Memory B cell (primary cell): ENCODE measurements around the gene MYDGF.

Source experiments
- ATAC-seq: fragments of 150-1000 bp; cut with Tn5 transposase; 2 replicates; pipeline ENCODE4 v1.10.0; 2021; ENCODE audit warnings: low read depth, mild to moderate bottlenecking, moderate library complexity
- DNase-seq, 2 donors: peaks; one replicate each; pipeline ENCODE4 v3.0.0; 2022; ENCODE audit warnings: low spot score in 2 of 2
- H3K27ac Mint-ChIP-seq: one replicate; pipeline ENCODE4 v1.8.0; 2022; ENCODE audit warnings: mild to moderate bottlenecking, moderate library complexity, mixed read lengths
- H3K27me3 Mint-ChIP-seq: one replicate; pipeline ENCODE4 v1.8.0; 2022; ENCODE audit warnings: mixed read lengths
- H3K36me3 Mint-ChIP-seq: one replicate; pipeline ENCODE4 v1.8.0; 2022; ENCODE audit warnings: mild to moderate bottlenecking, mixed read lengths
- H3K4me1 Mint-ChIP-seq: one replicate; pipeline ENCODE4 v1.8.0; 2022; ENCODE audit warnings: mixed read lengths
- H3K4me3 Mint-ChIP-seq: one replicate; pipeline ENCODE4 v1.8.0; 2022; ENCODE audit warnings: mild to moderate bottlenecking, moderate library complexity, mixed read lengths
- H3K9me3 Mint-ChIP-seq: one replicate; pipeline ENCODE4 v1.8.0; 2022; ENCODE audit warnings: mixed read lengths

The MYDGF gene

DNA sequence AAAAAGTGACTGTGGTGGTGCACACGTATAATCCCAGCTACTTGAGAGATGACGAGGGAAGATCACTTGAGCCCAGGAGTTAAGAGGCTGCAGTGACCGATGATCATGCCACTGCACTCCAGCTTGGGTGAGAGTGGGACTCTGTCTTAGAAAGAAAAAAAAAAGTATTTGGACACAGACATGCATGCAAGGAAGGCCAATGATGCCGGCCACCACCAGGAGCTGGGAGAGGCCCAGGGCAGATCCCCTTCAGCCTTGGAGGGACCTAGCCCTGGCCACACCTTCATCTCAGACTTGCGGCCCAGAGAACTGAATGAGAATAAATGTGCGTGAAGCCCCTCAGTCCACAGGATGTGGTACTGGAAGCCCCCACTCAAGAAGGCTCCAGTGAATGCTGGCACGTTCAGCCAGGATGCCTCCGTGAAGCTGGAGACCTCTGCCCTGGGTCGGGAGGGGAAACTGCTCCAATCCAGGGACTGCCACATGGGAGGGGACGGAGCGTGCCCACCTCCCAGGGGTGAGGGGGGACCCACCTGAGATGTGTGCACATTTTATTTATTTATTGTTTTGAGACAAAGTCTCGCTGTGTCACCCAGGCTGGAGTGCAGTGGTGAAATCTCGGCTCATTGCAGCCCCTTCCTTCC lies 16.2 kb downstream of the MYDGF start:
- no peak overlapping the region for H3K27ac Mint-ChIP-seq
- no peaks in the 10 kb centered on the region for H3K27me3 Mint-ChIP-seq
- H3K9me3 Mint-ChIP-seq, result no peaks in the 10 kb centered on the region
- no peak overlapping the region for H3K4me3 Mint-ChIP-seq
- H3K36me3 Mint-ChIP-seq, result peaks cover 7% of the 10 kb centered on the region
- ATAC-seq (no peak), DNase-seq (no peak)
- peaks cover 7% of the 10 kb centered on the region for H3K4me1 Mint-ChIP-seq

DNA sequence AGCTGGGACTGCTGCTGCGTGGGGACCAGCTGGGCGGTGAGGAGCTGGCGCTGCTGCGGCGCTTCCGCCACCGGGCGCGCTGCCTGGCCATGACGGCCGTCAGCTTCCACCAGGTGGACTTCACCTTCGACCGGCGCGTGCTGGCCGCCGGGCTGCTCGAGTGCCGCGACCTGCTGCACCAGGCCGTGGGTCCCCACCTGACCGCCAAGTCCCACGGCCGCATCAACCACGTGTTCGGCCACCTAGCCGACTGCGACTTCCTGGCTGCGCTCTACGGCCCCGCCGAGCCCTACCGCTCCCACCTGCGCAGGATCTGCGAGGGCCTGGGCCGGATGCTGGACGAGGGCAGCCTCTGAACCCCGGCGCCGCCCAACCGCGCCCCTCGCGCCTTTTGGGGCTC lies 18.1 kb downstream of the MYDGF start:
- H3K36me3 Mint-ChIP-seq, result peaks cover 7% of the 10 kb centered on the region

DNA sequence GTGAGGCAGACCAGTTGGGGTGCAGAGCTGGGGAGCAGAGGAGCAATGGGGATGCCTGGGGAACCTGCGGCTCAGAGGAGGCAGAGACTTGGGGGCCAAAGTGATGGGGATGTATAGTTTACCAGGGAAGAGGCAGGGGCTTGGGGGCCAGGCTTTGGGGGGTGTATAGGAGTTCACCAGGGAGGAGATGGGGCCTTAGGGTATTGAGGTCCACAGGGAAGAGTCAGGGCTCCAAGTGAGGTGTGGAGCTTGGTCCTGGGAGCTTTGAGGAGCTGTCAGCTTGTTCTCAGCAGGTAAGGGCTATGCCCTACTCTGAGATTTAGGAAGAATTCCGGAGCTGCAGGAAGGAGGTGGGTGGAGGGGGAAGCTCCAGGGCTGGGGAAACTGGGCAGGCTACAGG lies 20.0 kb downstream of the MYDGF start:
- H3K27ac Mint-ChIP-seq, result peak overlapping the region; percentile 28
- peaks cover 18% of the 10 kb centered on the region for H3K4me1 Mint-ChIP-seq
- DNase-seq (no peak), ATAC-seq (no peak)
- H3K36me3 Mint-ChIP-seq, result peaks cover 11% of the 10 kb centered on the region
- H3K27me3 Mint-ChIP-seq, result no peaks in the 10 kb centered on the region
- H3K4me3 Mint-ChIP-seq, result no peak overlapping the region
- H3K9me3 Mint-ChIP-seq, result no peaks in the 10 kb centered on the region

More for the DNA sequence above, 18.1 kb downstream of the MYDGF start:
- DNase-seq (no peak), ATAC-seq (no peak)
- peaks cover 13% of the 10 kb centered on the region for H3K4me1 Mint-ChIP-seq
- H3K9me3 Mint-ChIP-seq, result no peaks in the 10 kb centered on the region
- no peaks in the 10 kb centered on the region for H3K27me3 Mint-ChIP-seq
- H3K4me3 Mint-ChIP-seq, result no peak overlapping the region
- no peak overlapping the region for H3K27ac Mint-ChIP-seq

DNA sequence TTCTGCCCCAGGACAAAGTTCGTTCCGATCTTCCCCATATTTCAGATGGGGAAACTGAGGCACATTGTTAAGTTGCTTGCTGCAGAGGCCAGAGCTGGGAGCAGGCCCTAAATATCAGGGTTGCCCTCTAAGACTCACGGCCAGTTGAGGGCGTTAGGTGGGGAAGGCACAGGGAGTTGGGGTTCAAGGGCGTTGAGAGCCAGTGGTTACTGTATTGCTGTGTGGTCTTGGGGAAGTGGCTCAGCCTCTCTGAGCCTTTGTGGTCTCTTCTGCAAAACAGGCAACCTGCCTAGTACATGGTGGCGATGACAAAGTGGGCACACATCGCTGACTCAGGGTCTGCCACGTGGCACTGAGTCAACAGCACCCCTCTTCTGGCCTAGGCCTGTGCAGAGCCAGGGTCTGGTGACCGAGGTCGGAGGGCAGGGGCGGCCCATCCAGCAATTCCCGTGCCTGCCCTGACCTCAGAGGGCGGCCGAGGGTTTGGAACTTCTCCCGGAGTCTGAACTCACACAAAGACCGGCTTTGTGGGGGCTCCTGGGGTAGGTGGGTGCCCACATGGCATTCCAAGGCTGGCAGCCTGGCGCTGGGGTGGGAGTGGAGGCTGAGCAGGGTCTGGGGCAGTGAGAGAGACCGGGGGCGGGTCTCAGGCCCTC lies 20.6 kb downstream of the MYDGF start:
- peaks cover 15% of the 10 kb centered on the region for H3K4me1 Mint-ChIP-seq
- H3K4me3 Mint-ChIP-seq, result no peak overlapping the region
- H3K27me3 Mint-ChIP-seq, result no peaks in the 10 kb centered on the region
- H3K36me3 Mint-ChIP-seq, result peaks cover 6% of the 10 kb centered on the region
- ATAC-seq (no peak), DNase-seq (no peak)
- H3K27ac Mint-ChIP-seq, result peak overlapping the region; percentile 28
- no peaks in the 10 kb centered on the region for H3K9me3 Mint-ChIP-seq

DNA sequence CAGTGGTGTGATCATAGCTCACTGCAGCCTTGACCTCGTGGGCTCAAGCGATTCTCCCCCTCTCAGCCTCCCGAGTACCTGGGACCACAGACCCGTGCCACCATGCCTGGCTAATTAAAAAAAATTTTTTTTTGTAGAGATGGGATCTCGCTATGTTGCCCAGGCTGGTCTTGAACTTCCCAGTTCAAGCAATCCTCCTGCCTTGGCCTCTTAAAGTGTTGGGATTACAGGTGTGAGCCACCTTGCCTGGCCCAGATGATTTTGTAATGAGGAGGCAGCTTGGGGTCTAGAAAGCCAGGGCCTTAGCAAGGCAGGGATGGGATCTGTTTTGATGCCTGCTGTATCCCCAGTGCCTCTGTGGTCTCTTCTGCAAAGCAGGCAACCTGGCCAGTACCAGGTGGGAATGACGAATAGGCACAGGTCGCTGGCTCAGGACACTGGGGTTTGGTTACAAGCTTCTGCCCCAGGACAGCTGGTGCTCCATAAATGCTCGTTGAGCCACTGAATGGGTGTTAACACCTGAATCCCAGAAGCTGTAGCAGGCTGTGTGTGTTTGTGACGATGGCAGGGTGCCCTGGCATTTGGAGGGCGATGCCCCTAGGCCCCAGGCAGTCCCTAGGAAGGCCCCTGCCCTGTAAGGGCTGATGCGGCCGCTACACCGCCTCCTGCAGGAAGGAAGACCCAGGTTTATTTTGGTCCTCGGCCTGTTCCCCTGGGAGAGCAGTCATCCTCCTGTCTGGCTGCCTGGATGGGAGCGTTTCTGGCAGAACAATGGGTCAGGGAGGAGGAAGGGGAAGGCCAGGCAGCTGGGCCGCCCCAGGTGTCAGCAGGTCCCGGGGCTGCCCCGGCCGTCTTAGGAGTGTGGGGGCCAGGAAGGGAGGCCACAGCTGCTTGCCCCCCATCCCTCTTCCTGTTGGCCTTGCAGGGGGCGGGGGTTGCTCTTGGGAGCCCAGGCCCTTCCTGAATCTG lies 22.2 kb downstream of the MYDGF start:
- Mint-ChIP-seq H3K4me1 (peaks cover 13% of the 10 kb centered on the region), H3K36me3 (peaks cover 5% of the 10 kb centered on the region), H3K9me3 (no peaks in the 10 kb centered on the region), H3K27ac (peak overlapping the region; percentile 60), H3K27me3 (no peaks in the 10 kb centered on the region), H3K4me3 (peak overlapping the region; percentile 51)
- ATAC-seq (no peak), DNase-seq (no peak)

DNA sequence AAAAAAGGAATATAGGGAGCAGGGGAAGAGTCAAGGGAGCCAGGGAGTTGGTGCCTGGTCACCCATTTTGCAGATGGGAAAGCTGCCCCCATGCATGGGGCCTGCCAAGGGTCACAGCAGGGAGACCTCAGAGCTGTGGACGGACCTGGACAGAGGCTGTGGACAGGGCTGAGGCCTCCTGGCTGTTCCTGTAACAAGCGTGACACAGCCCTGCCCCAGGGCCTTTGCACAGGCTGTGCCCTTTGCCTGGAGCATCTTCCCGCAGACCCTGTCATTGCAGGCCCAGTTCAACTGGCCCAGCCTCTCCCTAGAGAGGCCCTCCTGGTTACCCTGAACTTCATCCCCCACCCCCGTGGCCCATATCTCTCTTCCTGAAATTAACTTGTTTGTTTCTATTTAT lies 24.4 kb downstream of the MYDGF start:
- Mint-ChIP-seq H3K36me3 (peaks cover 8% of the 10 kb centered on the region), H3K4me1 (peaks cover 23% of the 10 kb centered on the region), H3K4me3 (no peak overlapping the region), H3K27ac (no peak overlapping the region), H3K27me3 (no peaks in the 10 kb centered on the region), H3K9me3 (no peaks in the 10 kb centered on the region)
- ATAC-seq, result no peak
- DNase-seq, result no peak

DNA sequence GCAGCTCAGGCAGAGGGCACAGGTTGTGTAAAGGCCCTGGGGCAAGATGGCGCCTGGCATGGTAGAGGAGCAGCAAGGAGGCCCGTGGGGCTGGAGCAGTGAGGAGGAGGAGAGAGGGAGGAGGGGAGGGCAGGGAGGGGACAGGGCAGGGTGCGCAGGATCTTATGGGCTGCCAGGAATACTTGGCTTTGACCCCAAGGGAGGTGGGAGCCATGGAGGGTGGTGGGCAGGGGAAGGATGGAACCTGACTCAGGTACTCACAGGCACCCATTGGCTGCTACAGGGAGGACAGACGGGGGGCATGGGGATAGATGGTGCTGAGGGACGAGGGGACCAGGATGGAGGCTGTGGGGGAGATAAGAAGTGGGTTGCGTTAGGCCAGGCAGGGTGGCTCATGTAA lies 27.5 kb downstream of the MYDGF start:
- Mint-ChIP-seq H3K27me3 (no peaks in the 10 kb centered on the region), H3K4me1 (peaks cover 23% of the 10 kb centered on the region), H3K27ac (peak overlapping the region; percentile 79), H3K9me3 (no peaks in the 10 kb centered on the region), H3K36me3 (peaks cover 8% of the 10 kb centered on the region), H3K4me3 (peak overlapping the region; percentile 47)
- ATAC-seq (no peak), DNase-seq (no peak)

DNA sequence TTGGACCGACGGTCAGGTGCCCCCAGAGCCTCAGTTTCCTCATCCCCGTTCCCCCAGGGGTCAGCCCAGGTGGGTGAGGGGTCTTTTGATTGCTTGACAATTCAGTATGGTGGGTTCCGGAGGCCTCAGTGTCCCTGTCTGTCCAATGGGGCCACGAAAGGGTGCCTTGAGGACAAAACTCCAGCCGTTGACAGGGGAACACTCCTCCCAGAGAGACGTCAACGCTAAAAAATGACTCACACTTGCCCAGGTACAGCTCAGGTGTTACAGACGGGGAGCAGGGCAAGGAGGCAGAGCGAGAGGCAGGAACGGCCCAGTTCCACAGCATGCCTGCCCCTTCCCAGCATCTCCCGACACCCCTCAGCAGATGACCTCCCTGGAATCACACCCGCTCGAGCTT lies 29.0 kb downstream of the MYDGF start:
- Mint-ChIP-seq H3K4me1 (peaks cover 20% of the 10 kb centered on the region), H3K4me3 (peak overlapping the region; percentile 64), H3K27ac (no peak overlapping the region), H3K9me3 (no peaks in the 10 kb centered on the region), H3K27me3 (no peaks in the 10 kb centered on the region), H3K36me3 (peaks cover 4% of the 10 kb centered on the region)
- no peak for ATAC-seq
- DNase-seq, result no peak

DNA sequence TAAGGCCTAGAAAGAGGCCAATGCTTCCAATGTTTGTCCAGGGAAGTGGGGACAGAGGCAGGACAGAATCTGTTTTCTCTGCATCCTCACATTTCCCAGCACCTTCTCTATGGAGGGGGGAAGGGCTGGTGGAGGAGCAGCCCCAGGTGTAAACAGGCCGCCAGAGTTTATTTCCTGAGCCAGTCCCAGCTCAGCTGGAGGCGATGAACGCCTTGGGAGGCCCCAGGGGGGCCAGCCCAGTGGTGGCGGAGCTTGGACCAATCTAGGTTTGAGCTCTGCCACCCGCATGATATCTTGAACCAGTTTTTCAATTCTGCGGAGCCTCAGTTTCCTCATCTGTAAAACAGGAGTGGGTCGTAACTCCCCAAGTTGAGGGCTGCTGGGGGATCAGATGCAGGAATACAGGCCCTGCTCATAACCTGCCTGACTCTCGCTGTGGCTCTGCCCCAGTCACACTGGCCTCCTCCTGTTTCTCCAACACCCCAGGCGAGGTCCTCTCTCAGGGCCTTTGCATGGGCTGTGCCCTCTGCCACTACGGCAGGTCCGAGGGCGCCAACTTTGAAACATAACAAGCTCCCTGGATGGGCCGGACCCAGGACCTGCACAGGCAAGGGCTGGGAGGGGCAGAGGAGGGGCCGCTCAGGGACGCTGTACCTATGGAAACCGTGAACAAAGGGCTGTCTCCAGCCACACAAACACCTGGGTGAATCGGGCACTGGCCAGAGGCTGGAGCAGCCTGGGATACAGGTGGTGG lies 29.7 kb downstream of the MYDGF start:
- H3K9me3 Mint-ChIP-seq, result no peaks in the 10 kb centered on the region
- peaks cover 2% of the 10 kb centered on the region for H3K36me3 Mint-ChIP-seq
- no peaks in the 10 kb centered on the region for H3K27me3 Mint-ChIP-seq
- H3K27ac Mint-ChIP-seq, result peak overlapping the region; percentile 83
- DNase-seq, result no peak
- ATAC-seq, result no peak
- H3K4me1 Mint-ChIP-seq, result peaks cover 20% of the 10 kb centered on the region
- H3K4me3 Mint-ChIP-seq, result peak overlapping the region; percentile 100

DNA sequence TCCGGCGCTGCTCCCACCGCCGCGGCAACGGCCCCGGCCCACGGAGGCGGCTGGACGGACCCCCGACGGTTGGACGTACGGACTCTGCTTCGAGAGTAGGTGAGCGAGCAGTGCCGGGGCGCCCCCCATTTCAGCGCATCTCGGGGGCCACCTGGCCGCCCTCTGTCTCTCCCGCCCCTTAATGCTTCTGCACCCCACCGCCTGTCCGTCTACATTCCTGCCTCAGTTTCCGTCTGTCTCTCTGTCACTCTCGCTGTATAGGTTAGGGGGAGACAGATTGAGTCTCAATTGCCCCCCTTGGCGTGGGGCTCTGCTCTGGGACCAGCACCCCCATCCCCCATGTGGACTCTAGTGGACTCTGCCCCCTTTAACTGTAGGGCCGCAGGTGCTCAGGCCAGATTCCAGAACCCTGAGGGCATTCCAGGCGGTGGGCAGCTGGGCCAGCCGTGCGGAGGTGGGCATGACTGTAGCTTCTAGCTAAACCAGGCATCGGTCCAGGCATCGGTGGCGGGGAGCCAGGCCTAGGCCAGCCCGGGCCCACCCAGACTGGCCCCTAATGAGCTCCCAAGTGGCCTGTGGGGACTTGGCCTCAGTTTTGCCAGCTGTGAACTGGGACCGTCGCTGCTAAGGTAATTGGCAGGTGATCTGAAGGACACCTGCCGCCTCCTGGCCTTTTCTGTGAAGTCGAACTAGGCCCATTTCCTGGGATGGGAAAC lies 30.5 kb downstream of the MYDGF start:
- peak overlapping the region; percentile 100 for H3K4me3 Mint-ChIP-seq
- DNase-seq (no peak), ATAC-seq (peak; percentile 4)
- peak overlapping the region; percentile 83 for H3K27ac Mint-ChIP-seq
- peaks cover 2% of the 10 kb centered on the region for H3K36me3 Mint-ChIP-seq
- peaks cover 20% of the 10 kb centered on the region for H3K4me1 Mint-ChIP-seq
- H3K27me3 Mint-ChIP-seq, result no peaks in the 10 kb centered on the region
- no peaks in the 10 kb centered on the region for H3K9me3 Mint-ChIP-seq

DNA sequence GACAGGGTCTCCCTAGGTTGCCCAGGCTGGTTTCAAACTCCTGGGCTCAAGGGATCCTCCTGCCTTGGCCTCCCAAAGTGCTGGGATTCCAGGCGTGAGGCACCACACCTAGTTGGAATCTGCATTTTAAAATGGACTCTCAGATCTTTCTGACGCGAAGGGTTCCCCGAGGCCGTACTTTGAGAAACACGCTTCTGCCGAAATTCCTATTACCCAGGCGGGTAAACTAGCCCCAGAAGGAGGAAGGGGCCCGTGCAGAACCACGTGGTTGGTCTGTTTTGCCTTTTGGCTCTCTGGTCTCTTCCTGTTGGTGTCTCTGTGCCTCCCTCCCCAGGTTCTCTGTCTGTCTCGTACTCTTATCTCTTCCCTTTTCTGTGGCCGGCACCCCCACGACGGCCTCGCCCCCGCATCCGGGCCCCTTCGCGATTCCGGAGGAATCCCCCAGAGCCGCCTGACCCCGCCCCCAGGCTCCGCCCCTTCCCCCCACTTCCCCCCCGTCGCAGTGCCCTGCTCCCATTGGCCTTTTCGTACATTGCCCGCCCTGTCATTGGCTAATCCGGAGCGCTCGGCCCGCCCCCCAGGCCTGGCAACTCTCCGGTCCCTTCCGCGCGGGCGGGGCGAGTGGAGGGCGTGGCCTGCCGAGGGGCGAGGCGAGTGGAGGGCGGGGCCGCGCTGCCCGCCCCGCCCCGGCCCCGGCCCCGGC lies 31.2 kb downstream of the MYDGF start, which contains the start of gene TNFAIP8L1:
Gene TNFAIP8L1, plus strand, starts transcription at position 689 of the 703 bp plus-strand sequence. CDS start 12,354 bp downstream, outside the sequence.
- Mint-ChIP-seq H3K4me1 (peaks cover 20% of the 10 kb centered on the region), H3K36me3 (peaks cover 2% of the 10 kb centered on the region), H3K9me3 (no peaks in the 10 kb centered on the region), H3K4me3 (peak within 1 kb of the TSS; percentile 100), H3K27ac (peak within 1 kb of the TSS; percentile 94), H3K27me3 (no peaks in the 10 kb centered on the region)
- ATAC-seq (peak; percentile 87), DNase-seq (peak; percentile 98)

DNA sequence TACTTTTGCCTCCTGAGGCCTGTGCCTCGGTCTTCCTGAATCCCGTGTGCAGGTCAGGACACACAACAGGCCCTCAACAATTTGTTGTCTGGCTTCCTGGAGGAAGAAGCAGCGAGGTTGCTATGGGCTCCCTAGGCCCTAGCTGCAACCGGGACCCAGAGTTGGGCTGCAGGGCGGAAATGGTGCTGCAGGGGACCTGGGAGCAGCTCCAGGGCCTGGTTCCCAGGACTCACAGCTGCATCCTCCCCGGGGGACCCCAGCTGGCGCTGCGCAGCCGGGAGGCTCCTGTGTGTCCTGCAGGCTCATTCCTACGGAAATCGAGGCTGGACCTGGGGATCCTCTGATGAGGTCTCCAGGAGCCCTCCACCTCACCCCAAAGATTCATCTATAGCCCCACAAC lies 31.8 kb downstream of the MYDGF start:
- Mint-ChIP-seq H3K36me3 (peaks cover 2% of the 10 kb centered on the region), H3K4me1 (peaks cover 22% of the 10 kb centered on the region), H3K4me3 (peak overlapping the region; percentile 8), H3K27ac (peak overlapping the region; percentile 94), H3K27me3 (no peaks in the 10 kb centered on the region), H3K9me3 (no peaks in the 10 kb centered on the region)
- DNase-seq (no peak), ATAC-seq (no peak)
